Measurements from ENCODE around the gene DHRSX.
"Not testable (repeated sequence)": the region's sequence is repeated elsewhere in the genome, so short reads cannot be mapped to it uniquely, and the experiment has no call there.

Gene DHRSX

DNA sequence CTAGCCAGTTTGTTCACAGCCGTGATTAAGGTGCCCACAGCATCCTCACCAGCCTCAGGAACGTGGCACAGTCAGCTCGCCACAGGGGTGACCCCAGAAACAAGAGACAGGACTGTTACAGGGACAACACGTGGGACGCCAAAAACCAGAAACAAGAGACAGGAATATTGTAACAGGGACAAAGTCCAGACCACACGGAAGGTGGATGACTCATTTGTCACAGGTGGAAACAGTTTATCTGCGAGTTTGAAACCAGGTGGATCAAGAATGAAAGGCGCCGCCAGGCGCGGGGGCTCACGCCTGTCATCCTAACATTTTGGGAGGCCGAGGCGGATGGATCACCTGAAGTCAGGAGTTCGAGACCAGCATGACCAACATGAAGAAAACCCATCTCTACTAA, 27.7 kb downstream of the DHRSX start:
- not testable (repeated sequence) for DNase-seq

- DNase-seq: no peak
These were observed 29.1 kb downstream of the DHRSX start for GRCh38 chrX:2471641-2472040.

DNA sequence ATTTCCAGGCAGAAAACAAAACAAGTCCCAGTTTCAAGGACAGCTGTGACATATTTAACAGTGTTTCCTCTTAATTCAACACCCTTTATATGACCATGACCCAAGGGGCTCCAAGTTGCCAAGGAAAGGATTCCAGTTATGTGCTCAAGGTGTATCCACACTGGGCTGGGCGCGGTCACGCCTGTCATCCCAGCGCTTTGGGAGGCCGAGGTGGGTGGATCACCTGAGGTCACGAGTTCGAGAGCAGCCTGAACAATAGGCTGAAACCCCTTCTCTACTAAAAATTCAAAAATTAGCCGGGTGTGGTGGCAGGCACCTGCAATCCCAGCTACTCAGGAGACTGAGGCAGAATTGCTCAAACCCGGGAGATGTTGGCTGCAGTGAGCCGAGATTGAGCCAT, 29.6 kb downstream of the DHRSX start:
- not testable (repeated sequence) for DNase-seq

DNA sequence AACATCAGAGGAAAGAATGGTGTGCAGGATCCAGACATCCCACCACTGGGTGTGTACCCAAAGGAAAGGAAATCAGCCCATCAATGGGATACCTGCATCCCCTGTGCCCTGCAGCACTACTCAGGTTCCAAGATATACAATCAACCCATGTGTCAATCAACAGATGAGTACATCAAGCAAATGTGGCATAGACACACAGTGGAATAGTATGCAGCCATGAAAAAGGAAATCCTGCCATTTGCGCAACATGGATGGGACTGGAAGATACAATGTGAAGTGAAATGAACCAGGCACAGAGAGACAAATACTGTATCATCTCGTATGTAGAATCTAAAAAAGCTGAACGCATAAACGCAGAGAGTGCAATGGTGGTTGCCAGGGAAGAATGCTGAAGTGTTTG, 30.9 kb downstream of the DHRSX start:
- not testable (repeated sequence) for DNase-seq

- no peak for DNase-seq
These were observed 31.5 kb downstream of the DHRSX start for GRCh38 chrX:2469196-2469685.

DNA sequence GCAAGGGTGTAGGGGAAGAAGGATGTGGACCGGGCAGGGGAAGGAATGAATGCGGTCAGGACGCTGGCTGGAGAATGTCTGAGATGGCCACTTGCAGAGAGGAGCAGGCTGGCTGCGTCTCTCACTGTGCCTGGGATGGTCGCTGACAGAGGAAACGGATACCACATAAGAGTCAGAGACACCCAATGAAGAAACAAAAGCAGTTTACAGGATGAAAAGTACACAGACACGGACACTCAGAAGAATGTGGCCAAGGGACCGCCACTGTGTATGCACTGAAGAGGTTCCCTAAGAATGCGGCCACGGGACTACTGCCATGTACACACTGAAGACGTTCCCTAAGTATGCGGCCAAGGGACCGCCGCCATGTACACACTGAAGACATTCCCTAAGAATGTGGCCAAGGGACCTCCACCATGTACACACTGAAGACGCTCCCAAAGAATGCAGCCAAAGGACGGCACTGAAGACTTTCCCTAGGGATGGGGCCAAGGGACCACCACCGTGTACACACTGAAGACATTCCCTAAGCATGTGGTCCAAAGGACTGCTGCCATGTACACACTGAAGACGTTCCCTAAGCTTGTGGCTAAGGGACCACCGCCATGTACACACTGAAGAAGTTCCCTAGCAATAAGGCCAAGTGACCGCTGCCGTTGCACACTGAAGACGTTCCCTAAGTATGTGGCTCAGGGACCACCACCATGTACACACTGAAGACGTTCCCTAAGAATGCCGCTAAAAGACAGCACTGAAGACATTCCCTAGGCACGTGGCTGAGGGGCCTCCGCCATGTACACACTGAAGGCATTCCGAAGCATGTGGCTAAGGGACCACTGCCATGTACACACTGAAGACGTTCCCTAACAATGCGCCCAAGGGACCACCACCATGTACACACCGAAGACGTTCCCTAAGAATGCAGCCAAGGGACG, 32.2 kb downstream of the DHRSX start:
- no peak for DNase-seq

GRCh38 chrX:2466876-2467656, 33.7 kb downstream of the DHRSX start:
- DNase-seq: no peak

- no peak for DNase-seq
These were observed 36.1 kb downstream of the DHRSX start for GRCh38 chrX:2464677-2465166.

DNA sequence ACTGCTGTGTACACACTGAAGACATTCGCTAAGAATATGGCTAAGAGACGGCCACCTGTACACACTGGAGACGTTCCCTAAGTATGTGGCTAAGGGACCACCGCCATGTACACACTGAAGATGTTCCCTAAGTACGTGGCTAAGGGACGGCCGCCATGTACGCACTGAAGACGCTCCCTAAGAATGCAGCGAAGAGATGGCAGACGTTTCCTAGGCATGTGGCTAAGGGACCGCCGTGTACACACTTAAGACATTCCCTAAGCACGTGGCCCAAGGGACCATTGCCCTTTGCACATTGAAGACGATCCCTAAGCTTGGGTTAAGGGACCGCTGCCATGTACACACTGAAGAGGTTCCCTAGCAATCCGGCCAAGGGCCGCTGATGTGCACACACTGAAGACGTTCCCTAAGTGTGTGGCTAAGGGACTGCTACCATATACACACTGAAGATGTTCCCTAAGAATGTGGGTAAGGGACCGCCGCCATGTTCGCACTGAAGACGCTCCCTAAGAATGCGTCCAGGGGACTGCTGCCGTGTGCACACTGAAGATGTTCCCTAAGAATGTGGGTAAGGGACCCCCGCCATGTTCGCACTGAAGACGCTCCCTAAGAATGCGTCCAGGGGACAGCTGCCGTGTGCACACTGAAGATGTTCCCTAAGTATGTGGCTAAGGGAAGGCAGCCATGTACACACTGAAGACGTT, 36.7 kb downstream of the DHRSX start:
- DNase-seq: no peak

DNA sequence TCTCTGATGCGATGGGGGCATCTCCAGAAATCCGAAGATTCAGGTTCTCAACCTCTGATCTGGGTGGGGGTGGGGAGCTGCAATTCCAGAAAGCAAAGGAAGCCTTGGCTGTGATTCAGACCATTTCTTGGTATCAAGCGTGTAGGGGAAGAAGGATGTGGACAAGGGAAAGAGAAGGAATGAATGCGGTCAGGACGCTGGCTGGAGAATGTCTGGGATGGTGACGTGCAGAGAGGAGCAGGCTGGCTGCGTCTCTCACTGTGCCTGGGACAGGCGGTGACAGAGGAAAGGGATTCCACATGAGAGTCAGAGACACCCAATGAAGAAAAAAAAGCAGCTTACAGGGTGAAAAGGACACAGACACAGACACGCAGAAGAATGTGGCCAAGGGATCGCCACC, 37.3 kb downstream of the DHRSX start:
- not testable (repeated sequence) for DNase-seq

DNA sequence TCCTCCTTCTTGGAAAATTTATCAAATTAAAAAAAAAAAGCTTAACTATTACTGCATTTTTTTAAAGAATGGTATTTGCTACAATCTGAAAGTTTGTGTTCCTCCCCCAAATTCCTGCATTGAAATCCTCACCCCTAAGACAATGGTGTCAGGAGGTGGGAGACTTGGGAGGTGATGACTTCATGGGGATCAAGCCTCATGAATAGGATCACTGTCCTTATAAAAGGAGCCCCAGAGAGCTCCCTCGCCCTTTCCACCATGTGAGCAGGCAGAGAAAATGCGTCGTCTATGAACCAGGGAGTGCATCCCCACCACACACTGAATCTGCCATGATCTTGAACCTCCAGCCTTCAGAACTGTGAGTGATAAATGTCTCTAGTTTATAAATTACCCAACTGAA, 38.0 kb downstream of the DHRSX start:
- no peak for DNase-seq

- DNase-seq: no peak
These were observed 38.7 kb downstream of the DHRSX start for GRCh38 chrX:2462074-2462473.

- DNase-seq: no peak
These were observed 39.1 kb downstream of the DHRSX start for GRCh38 chrX:2461711-2462016.

DNA sequence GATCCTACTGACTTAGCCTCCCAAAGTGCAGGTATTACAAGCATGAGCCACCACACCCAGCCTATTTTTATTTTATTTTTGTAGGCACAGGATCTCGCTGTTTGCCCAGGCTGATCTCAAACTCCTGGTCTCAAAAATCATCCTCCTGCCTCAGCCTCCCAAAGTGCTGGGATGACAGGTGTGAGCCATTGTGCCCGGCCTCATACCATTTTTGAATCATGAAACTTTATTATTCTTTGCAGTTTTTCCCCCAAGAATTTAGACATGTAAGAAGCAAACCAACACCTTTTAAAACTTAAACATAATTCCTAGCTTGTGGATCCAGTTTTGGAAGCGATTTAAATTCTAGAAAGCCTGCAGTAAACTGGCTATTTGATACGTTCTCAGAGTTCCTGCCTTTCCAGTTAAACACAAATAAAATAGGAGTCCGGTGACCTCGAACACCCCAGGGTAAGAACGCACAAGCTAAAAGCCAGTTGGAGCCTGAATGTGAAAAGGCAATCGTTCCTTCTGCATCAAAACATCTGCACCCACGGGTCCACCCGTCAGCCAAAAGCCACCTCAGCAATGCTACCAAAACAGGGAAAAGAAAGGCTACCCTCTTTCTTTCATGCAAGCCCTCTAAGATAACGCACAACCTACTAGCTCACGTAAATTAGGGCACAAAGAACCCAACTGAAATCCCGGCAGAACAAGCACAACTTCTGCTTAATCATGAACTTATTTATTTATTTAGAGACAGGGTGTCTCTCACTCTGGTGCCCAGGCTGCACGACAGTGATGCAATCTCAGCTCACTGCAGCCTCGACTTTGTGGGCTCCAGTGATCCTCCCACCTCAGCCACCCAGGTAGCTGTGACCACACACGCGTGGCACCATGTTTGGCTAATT, 39.7 kb downstream of the DHRSX start:
- DNase-seq: not testable (repeated sequence)

- DNase-seq: not testable (repeated sequence)
These were observed 40.7 kb downstream of the DHRSX start for GRCh38 chrX:2460048-2460447.

DNA sequence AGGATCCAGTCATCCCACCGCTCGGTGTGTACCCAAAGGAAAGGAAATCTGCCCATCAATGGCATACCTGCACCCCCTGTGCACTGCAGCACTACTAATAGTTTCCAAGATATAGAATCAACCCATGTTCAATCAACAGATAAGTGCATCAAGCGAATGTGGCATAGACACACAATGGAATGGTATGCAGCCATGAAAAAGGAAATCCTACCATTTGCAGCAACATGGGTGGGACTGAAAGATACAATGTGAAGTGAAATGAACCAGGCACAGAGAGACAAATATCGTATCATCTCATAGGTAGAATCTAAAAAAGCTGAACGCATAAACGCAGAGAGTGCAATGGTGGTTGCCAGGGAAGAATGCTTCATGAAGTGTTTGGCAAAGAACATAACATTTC, 42.5 kb downstream of the DHRSX start:
- DNase-seq: no peak

- DNase-seq: no peak
These were observed 43.3 kb downstream of the DHRSX start for GRCh38 chrX:2457289-2458133.

GRCh38 chrX:2456091-2456490, 44.7 kb downstream of the DHRSX start:
- DNase-seq: not testable (repeated sequence)

DNA sequence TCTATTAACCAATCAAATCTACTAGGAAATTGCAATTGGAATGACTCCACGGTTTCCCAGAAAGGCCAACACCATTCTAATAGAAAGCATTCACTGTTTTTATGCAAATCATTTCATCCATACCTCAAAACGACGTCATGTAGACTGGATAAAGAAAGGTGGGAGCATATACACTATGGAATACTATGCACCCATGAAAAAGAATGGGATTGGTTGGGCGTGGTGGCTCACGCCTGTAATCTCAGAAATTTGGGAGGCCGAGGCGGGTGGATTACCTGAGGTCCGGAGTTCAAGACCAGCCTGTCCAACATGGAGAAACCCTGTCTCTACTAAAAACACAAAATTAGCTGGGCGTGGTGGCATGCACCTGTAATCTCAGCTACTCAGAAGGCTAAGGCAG, 46.2 kb downstream of the DHRSX start:
- not testable (repeated sequence) for DNase-seq

DNA sequence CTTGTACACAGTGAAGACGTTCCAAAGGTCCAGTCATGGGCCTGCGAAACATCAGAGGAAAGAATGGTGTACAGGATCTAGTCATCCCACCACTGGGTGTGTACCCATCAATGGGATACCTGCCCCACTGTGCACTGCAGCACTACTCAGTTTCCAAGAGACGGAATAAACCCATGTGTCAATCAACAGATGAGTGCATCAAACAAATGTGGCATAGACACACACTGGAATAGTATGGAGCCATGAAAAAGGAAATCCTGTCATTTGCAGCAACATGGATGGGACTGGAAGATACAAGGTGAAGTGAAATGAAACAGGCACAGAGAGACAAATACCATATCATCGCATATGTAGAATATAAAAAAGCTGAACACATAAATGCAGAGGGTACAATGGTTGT, 48.0 kb downstream of the DHRSX start:
- DNase-seq: no peak

GRCh38 chrX:2452317-2452784, 48.4 kb downstream of the DHRSX start:
- no peak for DNase-seq
